T47D (cell line): Measurements from ENCODE around the gene BZW2.

Source experiments
- DNase-seq, 2 experiments: peaks; one replicate each; pipeline versions ENCODE4 v3.0.0 to v3.0.0-alpha.2; 2011 to 2012; ENCODE audit warnings: low read depth in 1 of 2, low spot score in 1 of 2
- JUND ChIP-seq: IDR thresholded peaks from 2 replicates; pipeline ENCODE4 v1.6.1; 2012; ENCODE audit warnings: low read depth
- in situ Hi-C: cut with HindIII; loops from 2 replicates; pipeline ENCODE4 v1.10.0; 2016; ENCODE audit warnings: low sequenced_read_pairs, low pct_unique_long_range_greater_than_20kb

Gene BZW2

DNA sequence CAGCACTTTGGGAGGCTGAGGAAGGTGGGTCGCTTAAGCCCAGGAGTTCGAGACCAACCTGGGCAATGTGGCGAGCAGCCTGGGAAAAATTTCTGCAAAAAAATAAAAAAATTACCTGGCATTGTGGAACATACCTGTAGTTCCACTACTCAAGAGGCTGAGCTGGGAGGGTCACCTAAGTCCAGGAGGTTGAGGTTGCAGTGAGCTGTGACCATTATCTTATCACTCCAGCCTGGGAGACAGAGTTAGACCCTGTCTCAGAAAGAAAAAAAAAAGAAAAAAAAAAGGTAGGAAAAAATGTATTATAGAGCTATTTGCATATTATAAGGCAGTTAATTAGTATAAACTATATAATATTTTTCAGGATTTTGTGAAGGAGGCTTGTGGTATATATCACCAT, 96.6 kb downstream of the BZW2 start:
- no peak for TF ChIP-seq JUND
- in situ Hi-C loops: no loop called here
- no peak for DNase-seq

DNA sequence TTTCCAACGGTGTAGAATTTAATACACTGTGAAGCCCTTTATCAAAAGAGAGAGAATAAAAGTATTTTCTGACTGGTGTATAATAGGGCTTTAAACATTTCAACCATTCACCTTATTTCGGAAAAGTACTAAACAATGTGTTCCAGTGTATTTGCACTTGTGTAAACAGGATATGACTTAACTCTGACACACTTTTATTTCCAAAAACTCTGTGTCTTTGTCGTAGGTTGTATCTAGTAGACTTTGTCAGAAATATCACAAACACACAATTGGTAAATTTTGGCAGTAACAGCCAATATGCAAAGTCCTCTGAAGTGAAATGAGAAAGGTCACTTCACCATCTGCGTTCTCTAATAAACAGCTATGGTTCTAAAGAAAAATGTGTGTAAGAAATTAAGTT, 97.3 kb downstream of the BZW2 start:
- in situ Hi-C loops: no loop called here
- no peak for DNase-seq

GRCh38 chr7:16744518-16745250, 98.7 kb downstream of the BZW2 start:
- in situ Hi-C loops: no loop called here
- TF ChIP-seq JUND: no peak
- DNase-seq: no peak

More for the DNA sequence above, 97.3 kb downstream of the BZW2 start:
- no peak for TF ChIP-seq JUND

- TF ChIP-seq JUND: no peak
- no peak for DNase-seq
- in situ Hi-C loops: no loop called here
Observed at GRCh38 chr7:16745645-16746044, 99.7 kb downstream of the BZW2 start.

- DNase-seq: no peak
- in situ Hi-C loops: no loop called here
- TF ChIP-seq JUND: no peak
Observed at GRCh38 chr7:16747102-16747501, 101.1 kb downstream of the BZW2 start.

DNA sequence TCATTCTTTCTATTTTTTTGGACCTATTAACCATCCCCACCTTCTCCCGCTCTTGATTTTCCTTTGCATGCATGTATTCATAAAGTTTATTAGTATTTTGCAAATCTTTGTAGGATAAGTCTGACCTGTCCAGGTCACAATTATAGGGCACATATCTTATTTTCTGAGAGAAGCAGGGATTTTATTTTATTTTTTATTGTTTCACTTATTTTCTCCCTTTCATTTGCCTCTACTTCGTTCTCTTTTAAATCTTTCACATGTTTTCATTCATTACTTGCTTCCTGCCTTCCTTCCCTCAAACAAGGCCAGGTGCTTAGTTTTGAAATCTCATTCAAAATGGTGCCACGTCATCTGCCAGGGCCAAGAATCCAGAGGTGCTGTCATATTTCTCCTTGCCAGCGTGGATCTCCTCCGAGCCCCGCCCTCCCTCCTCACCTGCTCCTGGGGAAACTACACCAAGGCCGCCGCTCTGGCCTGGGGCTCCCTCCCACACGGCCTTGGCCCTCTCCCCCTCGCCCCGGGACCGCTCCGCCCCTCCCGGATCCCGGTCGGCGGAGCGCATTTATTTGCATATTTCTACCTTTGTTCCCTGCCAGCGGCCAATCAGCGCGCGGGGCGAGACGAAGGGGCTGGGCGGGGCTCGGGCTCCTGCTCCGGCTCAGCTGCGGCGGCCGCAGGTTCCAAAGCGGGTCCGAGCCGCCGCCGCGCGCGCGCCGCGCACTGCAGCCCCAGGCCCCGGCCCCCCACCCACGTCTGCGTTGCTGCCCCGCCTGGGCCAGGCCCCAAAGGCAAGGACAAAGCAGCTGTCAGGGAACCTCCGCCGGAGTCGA, 107.3 kb downstream of the BZW2 start, which contains the start of gene TSPAN13:
Gene TSPAN13, plus strand, starts transcription at position 654 of the 830 bp plus-strand sequence. CDS start 213 bp downstream, outside the sequence.
- DNase-seq: peak; percentile 92 to 100
- no peak for TF ChIP-seq JUND
- in situ Hi-C loops: no loop called here

GRCh38 chr7:16753932-16754855, 108.2 kb downstream of the BZW2 start:
- peak; percentile 16 to 62 for DNase-seq
- in situ Hi-C loops: no loop called here
- TF ChIP-seq JUND: no peak

GRCh38 chr7:16754856-16755317, 108.9 kb downstream of the BZW2 start:
- in situ Hi-C loops: no loop called here
- no peak for TF ChIP-seq JUND
- peak in 1 of 2 experiments; percentile 30 for DNase-seq

DNA sequence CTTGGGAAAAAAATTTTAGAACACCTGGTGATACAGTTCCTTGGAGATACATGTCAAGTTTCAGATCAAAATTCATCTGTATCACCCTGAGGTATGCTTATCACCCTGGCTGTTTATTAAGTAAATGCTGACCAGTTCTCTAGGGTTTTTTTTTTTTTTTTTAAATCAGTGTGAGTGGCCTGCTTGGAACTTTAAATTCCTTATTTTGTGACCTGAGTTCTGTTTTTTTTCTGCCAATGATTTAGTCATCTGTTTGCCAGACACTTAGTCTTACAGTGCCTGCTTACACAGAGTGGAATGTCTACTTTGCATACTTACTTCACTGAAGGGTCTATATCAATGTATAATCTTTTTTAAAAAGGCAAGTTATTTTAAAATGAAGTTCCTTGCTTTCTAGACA, 109.4 kb downstream of the BZW2 start:
- no peak for DNase-seq
- in situ Hi-C loops: no loop called here
- no peak for TF ChIP-seq JUND
